Stimulated activated naive CD8-positive, alpha-beta T cell treated with anti-CD3 and anti-CD28 coated beads, Interleukin-15, amount 100 ng/mL, for 72 hours (primary cell): Measurements from ENCODE around the gene HNRNPLL.

Source experiments
- ATAC-seq: fragments of 150-1000 bp; cut with Tn5 transposase; 2 replicates; pipeline ENCODE4 v1.10.0; 2021; ENCODE audit warnings: mild to moderate bottlenecking, moderate library complexity
- DNase-seq, 2 donors: peaks; one replicate each; pipeline ENCODE4 v3.0.0; 2021 to 2022
- H3K27ac Mint-ChIP-seq, 2 donors: one replicate each; pipeline ENCODE4 v1.8.0; 2022; ENCODE audit warnings: mild to moderate bottlenecking in 2 of 2, mixed read lengths in 2 of 2, moderate library complexity in 2 of 2
- H3K27me3 Mint-ChIP-seq: one replicate; pipeline ENCODE4 v1.8.0; 2022; ENCODE audit warnings: mixed read lengths
- H3K4me1 Mint-ChIP-seq: one replicate; pipeline ENCODE4 v1.8.0; 2022; ENCODE audit warnings: mild to moderate bottlenecking, mixed read lengths
- H3K4me3 Mint-ChIP-seq, 2 donors: one replicate each; pipeline ENCODE4 v1.8.0; 2022; ENCODE audit warnings: mild to moderate bottlenecking in 2 of 2, mixed read lengths in 2 of 2, moderate library complexity in 1 of 2
- H3K9me3 Mint-ChIP-seq, 2 donors: one replicate each; pipeline ENCODE4 v1.8.0; 2022; ENCODE audit warnings: mixed read lengths in 2 of 2

The HNRNPLL gene

DNA sequence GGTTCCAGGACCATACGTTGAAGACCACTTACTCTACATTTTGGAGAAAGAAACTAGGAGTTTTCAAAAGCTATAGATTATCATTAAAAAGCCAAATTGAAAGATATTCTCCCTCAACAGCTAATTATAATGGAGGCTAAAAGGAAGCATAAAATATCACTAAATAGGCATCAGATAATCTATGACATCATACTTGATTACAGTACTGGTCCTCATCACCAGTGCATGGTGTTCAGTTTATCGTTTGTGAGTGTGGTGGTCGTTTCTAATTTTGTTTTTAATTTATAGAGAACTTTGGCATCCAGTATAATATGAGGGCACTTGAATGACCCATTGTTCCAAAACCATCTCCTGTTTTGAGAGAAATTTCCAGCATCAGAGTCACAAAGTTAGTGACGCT is 80.9 kb downstream of the HNRNPLL start:
- no peaks in the 10 kb centered on the region for H3K9me3 Mint-ChIP-seq

DNA sequence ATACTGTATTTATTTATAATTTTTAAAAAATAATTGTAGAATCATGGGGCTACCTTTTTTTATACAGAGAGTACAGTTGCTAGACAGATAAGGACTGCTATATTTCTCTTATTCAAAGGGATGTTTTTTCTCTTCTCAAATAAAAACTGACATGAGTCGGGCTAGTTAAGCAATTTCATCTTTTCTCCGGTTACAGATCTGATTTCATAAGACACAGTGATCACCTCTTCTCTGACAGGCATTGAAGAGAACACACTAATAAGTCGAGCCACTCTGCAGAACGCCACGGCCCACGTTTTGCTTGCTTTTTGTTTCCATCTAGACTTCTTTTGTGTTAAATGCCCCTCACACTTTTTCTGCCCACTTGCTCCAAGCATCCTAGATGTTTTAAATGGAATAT is 85.4 kb downstream of the HNRNPLL start:
- ATAC-seq (no peak), DNase-seq (no peak)
- Mint-ChIP-seq H3K9me3 (no peaks in the 10 kb centered on the region), H3K27ac (no peak overlapping the region), H3K27me3 (no peaks in the 10 kb centered on the region), H3K4me1 (no peaks in the 10 kb centered on the region), H3K4me3 (no peak overlapping the region)

More for the DNA sequence above, 80.9 kb downstream of the HNRNPLL start:
- ATAC-seq = no peak
- no peaks in the 10 kb centered on the region for H3K4me1 Mint-ChIP-seq
- H3K4me3 Mint-ChIP-seq = no peak overlapping the region
- peaks cover 10% of the 10 kb centered on the region for H3K27me3 Mint-ChIP-seq
- H3K27ac Mint-ChIP-seq = no peak overlapping the region
- no peak for DNase-seq

DNA sequence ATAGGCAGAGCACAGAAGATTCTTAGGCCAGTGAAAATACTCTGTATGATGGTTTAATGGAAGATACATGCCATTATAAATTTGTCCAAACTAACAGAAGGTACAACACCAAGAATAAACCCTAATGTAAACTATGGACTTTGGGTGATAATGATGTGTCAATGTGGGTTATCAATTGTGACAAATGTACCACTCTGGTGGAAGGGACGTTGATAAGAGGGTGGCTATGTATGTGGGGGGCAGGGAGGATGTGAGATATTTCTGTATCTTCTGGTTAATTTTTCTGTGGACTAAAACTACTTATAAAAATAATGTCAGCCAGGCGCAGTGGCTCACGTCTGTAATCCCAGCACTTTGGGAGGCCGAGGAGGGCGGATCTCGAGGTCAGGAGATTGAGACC is 86.2 kb downstream of the HNRNPLL start:
- Mint-ChIP-seq H3K27ac (no peak overlapping the region), H3K4me3 (no peak overlapping the region), H3K27me3 (no peaks in the 10 kb centered on the region), H3K4me1 (no peaks in the 10 kb centered on the region), H3K9me3 (no peaks in the 10 kb centered on the region)
- ATAC-seq (no peak), DNase-seq (no peak)

DNA sequence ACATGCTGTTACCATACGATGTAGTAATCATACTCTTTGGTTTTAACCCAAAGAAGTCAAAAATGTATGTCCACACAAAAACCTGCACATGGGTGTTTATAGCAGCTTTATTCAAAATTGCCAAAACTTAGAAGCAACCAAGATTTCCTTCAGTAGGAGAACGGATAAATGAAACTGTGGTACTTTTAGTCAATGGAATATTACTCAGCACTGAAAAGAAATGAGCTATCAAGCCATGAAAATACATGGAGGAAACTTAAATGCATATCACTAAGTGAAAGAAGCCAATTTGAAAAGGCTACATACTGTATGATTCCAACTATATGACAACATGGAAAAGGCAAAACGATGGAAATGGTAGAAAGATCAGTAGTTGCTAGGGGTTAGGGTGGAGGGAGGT is 86.6 kb downstream of the HNRNPLL start:
- no peak overlapping the region for H3K4me3 Mint-ChIP-seq
- no peaks in the 10 kb centered on the region for H3K27me3 Mint-ChIP-seq
- DNase-seq (no peak), ATAC-seq (no peak)
- H3K4me1 Mint-ChIP-seq = no peaks in the 10 kb centered on the region
- H3K27ac Mint-ChIP-seq = no peak overlapping the region
- H3K9me3 Mint-ChIP-seq = no peaks in the 10 kb centered on the region

DNA sequence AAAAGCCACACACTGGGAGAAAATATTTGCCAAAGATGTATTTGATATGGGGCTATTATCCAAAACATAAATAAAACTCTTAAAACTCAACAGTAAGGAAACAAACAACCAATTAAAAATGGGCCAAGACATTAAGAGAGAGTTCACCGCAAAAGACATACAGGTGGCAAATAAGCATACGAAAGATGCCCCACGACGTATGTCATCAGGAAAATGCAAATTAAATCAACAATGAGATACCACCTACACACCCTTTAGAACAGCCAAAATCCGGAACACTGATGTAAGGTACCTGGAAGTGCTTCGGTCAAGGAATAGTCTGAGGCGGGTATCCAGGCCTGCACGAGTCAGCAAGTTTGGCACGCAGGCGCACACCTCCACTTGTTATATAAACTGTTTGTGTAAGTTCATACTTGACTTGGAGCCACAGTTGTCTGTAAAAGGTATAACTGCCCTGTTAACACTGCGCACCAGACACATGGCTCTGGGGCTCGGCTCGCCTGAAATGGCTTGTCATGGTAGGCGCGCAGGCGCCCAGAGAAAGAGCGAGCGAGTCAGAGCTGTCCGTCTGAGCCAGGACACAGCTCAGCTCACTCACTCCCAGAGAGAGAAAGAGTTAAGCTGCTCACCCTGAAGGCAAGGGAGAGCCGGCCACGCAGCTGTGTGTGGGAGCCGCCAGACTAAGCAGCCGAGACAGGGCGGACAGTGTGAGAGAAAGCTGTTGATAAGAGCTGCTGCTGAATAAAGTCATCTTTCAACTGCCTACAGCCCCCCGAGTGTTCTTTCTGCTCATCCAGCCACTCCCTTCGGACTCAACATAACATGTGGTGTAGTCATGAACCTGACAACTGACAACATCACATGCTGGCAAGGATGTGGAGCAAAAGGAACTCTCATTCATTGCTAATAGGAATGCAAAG is 87.3 kb downstream of the HNRNPLL start:
- Mint-ChIP-seq H3K27ac (no peak overlapping the region), H3K4me1 (no peaks in the 10 kb centered on the region), H3K4me3 (no peak overlapping the region), H3K9me3 (no peaks in the 10 kb centered on the region), H3K27me3 (no peaks in the 10 kb centered on the region)
- ATAC-seq = no peak
- DNase-seq = no peak

DNA sequence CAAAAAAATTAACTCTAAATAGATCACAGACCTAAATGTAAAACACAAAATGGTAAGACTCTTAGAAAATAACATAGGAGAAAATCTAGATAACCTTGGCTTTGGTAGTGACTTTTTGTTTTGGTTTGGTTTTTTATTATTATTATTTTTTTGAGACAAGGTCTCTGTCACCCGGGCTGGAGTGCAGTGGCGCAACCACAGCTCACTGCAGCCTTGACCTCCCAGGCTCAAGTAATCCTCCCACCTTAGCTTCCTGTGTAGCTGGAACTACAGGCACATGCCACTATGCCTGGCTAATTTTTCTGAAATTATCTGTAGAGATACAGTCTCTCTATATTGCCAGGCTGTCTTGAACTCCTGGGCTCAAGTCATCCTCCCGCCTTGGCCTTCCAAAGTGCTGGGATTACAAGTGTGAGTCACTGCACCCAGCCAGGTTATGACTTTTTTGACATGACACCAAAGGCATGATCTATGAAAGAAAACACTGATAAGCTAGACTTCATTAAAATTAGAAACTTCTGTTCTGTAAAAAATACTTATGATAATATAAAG is 88.0 kb downstream of the HNRNPLL start:
- no peak overlapping the region for H3K27ac Mint-ChIP-seq
- H3K4me3 Mint-ChIP-seq = no peak overlapping the region
- no peak for ATAC-seq
- H3K4me1 Mint-ChIP-seq = no peaks in the 10 kb centered on the region
- H3K9me3 Mint-ChIP-seq = no peaks in the 10 kb centered on the region
- DNase-seq = no peak
- H3K27me3 Mint-ChIP-seq = no peaks in the 10 kb centered on the region

DNA sequence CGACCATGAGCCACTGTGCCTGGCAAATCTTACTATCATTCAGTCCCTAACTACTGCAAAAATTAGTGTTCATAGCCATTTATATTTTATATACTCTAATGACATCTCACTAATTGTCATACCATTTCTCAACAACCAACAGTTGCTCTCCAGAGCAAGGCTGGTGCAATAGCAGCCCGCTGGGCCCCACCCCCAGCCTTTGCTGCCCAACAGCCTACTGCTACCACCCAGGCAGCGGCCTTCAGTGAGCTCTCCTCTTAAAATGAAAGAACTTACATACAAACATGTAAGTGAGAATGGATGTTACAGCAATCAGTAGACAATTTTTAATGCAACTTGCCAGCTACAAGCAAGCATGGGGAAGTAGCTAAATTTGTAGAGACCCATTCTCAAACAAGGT is 90.5 kb downstream of the HNRNPLL start:
- DNase-seq (no peak), ATAC-seq (no peak)
- no peaks in the 10 kb centered on the region for H3K9me3 Mint-ChIP-seq
- H3K4me3 Mint-ChIP-seq = no peak overlapping the region
- peaks cover 6% of the 10 kb centered on the region for H3K4me1 Mint-ChIP-seq
- no peaks in the 10 kb centered on the region for H3K27me3 Mint-ChIP-seq
- no peak overlapping the region for H3K27ac Mint-ChIP-seq
